Bronchial epithelial cell (primary cell): ENCODE data around the gene SRC. TPM values are rescaled to one million over a fixed set of nuclear protein-coding genes. Genes with fewer than 3 reads are reported as not detected.

Experiments used
- DNase-seq: peaks from one replicate; pipeline ENCODE4 v3.0.0-alpha.2; 2010; ENCODE audit warnings: low read depth
- FAIRE-seq: peaks from 2 replicates; lab custom pipeline; 2011; peaks lifted over from hg19 to GRCh38; lab: Jason Lieb, UNC
- H3K27me3 ChIP-seq: 2 replicates; pipeline ENCODE4 v1.5.1; 2011; ENCODE audit warnings: low read length; ENCODE audit not compliant: control insufficient read depth, insufficient read depth
- H3K36me3 ChIP-seq: 2 replicates; pipeline ENCODE4 v1.5.1; 2011; ENCODE audit warnings: low read length; ENCODE audit not compliant: control insufficient read depth, insufficient read depth
- H3K4me3 ChIP-seq: 2 replicates; pipeline ENCODE4 v1.5.1; 2011; ENCODE audit warnings: mild to moderate bottlenecking, low read depth, low read length, control low read depth
- CTCF ChIP-seq: IDR thresholded peaks from 2 replicates; pipeline ENCODE4 v1.5.1; 2011; ENCODE audit warnings: mild to moderate bottlenecking, moderate library complexity, low read length, control low read depth, inconsistent platforms; ENCODE audit not compliant: insufficient read depth, severe bottlenecking
- total RNA-seq: library from RNA; depleted of rRNA; stranded (reverse); fragments of >200 nt; gene quantifications from 2 replicates; pipeline ENCODE4 v1.2.1, GENCODE V29; 2014

Gene SRC
- total RNA-seq, 1 donor from 2014 or later, result 16.6 TPM

DNA sequence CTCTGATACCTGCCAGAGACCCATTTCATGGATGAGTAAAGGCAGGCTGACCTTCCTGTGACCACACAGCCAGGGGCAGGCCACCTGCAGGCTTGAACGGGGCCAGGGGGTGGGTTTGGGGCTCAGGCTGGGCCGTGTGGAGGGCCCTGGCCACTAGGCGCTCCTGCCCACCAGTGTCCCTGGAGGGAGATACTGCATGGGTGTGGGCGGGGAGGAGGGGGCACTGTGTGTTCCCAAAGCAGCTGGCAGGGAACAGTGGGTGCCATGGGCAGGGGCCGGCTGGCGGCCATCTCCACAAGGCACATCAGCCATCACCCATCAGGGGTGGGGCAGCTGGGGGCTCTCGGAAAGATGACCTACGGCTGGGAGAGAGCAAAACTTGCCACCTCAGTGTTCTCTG, 15.4 kb downstream of the SRC start:
- Histone ChIP-seq H3K27me3 (no peaks in the 10 kb centered on the region), H3K36me3 (peaks cover 13% of the 10 kb centered on the region), H3K4me3 (no peak overlapping the region)
- TF ChIP-seq CTCF, result no peak
- FAIRE-seq (no peak), DNase-seq (no peak)

- no peak for DNase-seq
- Histone ChIP-seq H3K27me3 (no peaks in the 10 kb centered on the region), H3K4me3 (no peak overlapping the region), H3K36me3 (peaks cover 10% of the 10 kb centered on the region)
- no peak for TF ChIP-seq CTCF
- FAIRE-seq, result no peak
Observed at GRCh38 chr20:37362231-37362792, 16.4 kb downstream of the SRC start.

DNA sequence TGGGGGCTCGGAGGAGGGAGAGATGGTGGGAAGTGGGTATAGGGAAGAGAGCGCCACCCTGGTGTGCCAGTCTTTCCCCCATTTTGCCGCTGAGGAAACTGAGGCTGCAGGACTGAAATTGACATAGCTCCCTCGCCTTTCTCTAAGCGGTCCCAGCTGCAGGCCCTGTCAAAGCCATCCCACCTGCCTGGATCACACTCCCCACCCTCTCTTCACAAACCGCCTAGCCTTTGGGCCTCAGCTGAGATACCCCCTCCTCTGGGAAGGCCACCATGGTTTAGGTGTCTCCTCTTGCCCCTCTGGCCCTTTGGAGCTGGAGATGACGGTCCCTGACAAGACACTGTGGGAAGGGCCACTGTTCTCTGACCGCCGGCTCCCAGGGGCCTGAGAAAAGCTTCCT, 16.9 kb downstream of the SRC start:
- DNase-seq (no peak), FAIRE-seq (no peak)
- H3K36me3 ChIP-seq, result peaks cover 10% of the 10 kb centered on the region
- no peak for TF ChIP-seq CTCF
- no peaks in the 10 kb centered on the region for H3K27me3 ChIP-seq
- H3K4me3 ChIP-seq, result no peak overlapping the region

DNA sequence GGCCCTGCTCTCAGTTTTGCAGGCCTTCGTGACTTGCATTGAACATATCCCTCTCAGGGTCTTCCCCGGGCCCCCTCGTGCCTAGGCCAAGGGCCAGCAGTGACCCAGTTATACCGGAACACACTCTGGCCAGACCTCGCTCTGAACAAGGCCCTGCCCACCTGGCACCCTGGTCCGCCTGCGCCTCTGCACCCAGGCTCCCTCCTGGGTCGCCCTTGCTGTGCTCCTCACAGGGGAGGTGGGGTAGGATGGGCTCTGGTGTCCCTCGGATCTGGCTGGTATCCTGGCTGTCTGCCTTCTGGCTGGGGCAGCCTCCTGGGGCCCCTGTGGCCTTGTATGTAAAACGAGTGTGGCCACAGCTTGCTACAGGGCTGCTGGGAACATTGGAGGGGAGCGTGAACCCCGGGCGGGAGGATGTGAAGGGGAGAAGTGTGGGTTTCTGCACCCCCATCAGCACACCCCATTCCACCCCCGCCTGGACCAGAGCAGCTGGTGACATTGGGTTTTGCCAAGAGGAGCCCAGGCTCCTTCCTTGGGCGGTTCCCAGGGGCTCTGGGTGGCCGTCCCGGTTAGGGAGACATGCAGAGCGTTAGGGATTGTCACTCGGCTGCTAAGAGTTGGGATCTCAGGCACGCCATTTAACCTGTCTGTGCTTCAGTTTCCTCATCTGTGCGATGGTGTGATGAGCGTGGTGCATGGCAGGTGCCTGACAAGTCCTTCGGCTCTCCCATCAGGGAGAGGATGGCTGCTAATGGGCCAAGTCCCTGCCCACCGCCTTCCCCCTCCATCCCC, 17.5 kb downstream of the SRC start:
- DNase-seq (no peak), FAIRE-seq (no peak)
- Histone ChIP-seq H3K36me3 (peaks cover 10% of the 10 kb centered on the region), H3K4me3 (no peak overlapping the region), H3K27me3 (no peaks in the 10 kb centered on the region)
- TF ChIP-seq CTCF, result no peak

DNA sequence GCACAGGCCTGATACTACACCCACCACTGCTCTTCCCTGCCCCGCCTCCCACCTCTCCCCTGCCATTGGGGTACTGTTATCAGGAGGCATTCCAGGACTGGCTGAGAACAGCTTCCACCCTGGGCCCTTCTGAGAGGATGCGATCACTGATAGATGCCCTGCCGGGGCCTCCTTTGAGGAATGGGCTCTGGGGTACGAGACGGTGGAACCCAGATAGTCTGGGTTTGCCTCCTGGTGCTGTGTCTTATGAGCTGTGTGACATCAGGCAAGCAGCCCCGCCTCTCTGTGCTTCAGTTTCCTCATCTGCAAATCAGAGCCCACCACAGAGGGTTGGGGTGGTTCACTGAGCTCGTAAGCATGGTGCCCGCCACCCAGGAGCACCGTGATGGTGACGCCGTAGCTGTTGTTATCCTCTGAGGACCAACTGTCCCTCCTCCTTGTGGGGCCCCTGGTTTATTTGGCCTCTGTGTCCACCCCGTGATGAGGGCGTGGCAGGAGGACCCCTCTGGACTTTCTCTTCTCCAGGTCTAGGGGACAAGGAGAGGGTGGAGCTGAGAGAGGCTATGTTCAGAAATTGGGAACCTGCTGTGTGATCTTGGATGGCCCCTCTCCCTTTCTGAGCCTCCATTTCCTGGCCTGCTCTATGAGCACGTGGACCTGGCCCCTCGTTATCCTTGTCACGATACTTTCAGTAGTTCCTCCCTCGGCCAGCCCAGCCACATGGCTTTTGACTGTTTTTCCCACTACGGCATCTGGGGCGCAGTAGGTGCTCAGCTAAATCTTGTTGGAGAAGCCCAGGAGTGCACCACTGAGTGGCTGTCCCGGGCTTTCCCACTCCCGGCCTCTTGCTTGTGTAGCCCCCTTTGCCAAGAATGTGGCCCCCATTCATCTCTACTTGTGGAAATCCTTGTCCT, 18.3 kb downstream of the SRC start:
- DNase-seq, result no peak
- Histone ChIP-seq H3K4me3 (no peak overlapping the region), H3K27me3 (no peaks in the 10 kb centered on the region), H3K36me3 (peaks cover 10% of the 10 kb centered on the region)
- TF ChIP-seq CTCF, result no peak
- FAIRE-seq, result no peak
